Measurements from ENCODE around the gene EXOC4.

EXOC4 gene

DNA sequence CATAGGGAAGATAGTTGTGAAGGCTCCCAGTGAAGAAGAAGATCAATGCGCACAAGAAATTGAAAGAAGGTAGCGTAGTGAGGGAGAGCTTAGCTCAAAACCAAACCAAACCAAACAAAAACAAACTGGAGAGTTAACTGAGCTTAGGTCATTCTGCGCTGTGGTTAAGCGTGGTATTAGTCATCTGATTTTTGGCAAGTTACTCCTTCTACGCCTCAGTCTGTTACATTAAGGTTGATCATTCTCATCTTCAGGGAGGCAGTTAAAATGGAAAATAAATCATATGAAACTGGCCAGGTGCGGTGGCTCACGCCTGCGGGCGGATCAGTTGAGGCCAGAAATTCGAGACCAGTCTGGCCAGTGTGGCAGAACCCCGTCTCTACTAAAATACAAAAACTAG, 259.7 kb downstream of the EXOC4 start:
- no peak for DNase-seq (ENCODE audit: extremely low read depth, insufficient read length)
- Histone ChIP-seq H3K27me3 (replicated peaks; ENCODE audit: control insufficient read depth, insufficient read depth, low read length) (no peaks in the 10 kb centered on the region), H3K36me3 (ENCODE audit: control insufficient read depth, insufficient read depth, low read length) (no peaks in the 10 kb centered on the region), H3K4me3 (replicated peaks; ENCODE audit: low read depth, low read length) (no peak overlapping the region)
- TF ChIP-seq, protein P1, sequence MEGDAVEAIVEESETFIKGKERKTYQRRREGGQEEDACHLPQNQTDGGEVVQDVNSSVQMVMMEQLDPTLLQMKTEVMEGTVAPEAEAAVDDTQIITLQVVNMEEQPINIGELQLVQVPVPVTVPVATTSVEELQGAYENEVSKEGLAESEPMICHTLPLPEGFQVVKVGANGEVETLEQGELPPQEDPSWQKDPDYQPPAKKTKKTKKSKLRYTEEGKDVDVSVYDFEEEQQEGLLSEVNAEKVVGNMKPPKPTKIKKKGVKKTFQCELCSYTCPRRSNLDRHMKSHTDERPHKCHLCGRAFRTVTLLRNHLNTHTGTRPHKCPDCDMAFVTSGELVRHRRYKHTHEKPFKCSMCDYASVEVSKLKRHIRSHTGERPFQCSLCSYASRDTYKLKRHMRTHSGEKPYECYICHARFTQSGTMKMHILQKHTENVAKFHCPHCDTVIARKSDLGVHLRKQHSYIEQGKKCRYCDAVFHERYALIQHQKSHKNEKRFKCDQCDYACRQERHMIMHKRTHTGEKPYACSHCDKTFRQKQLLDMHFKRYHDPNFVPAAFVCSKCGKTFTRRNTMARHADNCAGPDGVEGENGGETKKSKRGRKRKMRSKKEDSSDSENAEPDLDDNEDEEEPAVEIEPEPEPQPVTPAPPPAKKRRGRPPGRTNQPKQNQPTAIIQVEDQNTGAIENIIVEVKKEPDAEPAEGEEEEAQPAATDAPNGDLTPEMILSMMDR (IDR thresholded peaks at IDR 0.05; ENCODE audit: insufficient read depth, low read length, poor library complexity, severe bottlenecking) = no peak

DNA sequence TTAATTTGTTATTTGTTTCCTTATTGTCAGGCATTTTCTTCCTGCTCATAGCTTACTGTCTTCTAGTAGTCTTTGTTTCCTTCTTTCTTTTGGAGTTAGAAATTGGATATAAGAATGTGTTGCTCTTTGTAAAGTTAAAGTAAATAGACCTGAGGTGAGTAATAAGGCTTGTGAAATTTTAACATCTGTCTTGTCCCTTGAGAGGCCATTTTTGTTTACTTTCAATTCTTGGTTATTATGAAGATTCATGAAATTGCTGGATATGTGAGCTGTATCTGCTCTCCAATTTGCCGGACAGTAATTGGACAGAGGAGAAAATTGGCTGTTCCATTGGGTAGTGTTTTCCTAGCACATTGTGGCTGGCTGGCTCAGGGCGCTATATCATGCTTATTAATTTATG, 260.7 kb downstream of the EXOC4 start:
- DNase-seq (ENCODE audit: extremely low read depth, insufficient read length) = no peak

DNA sequence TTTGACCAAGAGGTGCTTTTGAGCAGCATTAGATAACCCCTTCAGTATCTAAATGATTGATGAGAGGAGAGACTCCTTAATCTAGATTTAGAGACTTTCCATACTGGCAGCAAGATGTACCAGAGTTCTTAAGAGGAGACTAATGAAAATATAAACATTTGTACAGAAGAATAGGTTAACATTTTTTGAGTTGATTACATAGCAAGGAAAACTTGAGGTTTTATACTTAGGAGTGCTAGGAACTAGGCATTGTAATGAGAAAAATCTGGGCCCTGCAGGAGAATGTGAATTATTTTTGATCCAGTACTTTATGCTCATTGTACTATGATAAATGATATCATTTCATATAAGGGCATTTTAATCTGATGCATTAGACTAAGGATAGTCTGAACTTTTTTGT, 261.7 kb downstream of the EXOC4 start:
- TF ChIP-seq, protein P1 (IDR thresholded peaks at IDR 0.05; ENCODE audit: insufficient read depth, low read length, poor library complexity, severe bottlenecking) = no peak
- Histone ChIP-seq H3K27me3 (replicated peaks; ENCODE audit: control insufficient read depth, insufficient read depth, low read length) (no peaks in the 10 kb centered on the region), H3K4me3 (replicated peaks; ENCODE audit: low read depth, low read length) (no peak overlapping the region), H3K36me3 (ENCODE audit: control insufficient read depth, insufficient read depth, low read length) (no peaks in the 10 kb centered on the region)
- DNase-seq (ENCODE audit: extremely low read depth, insufficient read length) = no peak

More for the DNA sequence above, 260.7 kb downstream of the EXOC4 start:
- Histone ChIP-seq H3K27me3 (replicated peaks; ENCODE audit: control insufficient read depth, insufficient read depth, low read length) (no peaks in the 10 kb centered on the region), H3K4me3 (replicated peaks; ENCODE audit: low read depth, low read length) (no peak overlapping the region), H3K36me3 (ENCODE audit: control insufficient read depth, insufficient read depth, low read length) (no peaks in the 10 kb centered on the region)
- TF ChIP-seq, protein P1 (IDR thresholded peaks at IDR 0.05; ENCODE audit: insufficient read depth, low read length, poor library complexity, severe bottlenecking) = no peak

DNA sequence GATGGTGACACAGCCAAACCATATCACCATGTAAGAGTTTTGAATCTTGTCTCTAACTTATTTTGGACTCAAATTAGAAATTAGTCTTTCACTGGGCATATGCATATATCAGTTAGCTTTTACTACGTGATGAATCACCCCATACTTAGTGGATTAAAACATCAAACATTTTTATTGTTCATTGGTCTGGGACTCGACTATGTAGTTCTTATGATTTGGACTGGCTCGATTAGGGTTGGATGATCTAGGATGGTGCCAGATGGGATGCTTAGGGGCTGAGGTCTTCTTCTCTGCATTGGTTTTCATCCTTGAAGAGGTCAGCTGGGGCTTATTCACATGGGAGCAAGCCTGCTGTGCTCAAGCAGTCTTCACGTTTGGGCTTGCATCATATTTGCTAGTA, 264.9 kb downstream of the EXOC4 start:
- Histone ChIP-seq H3K36me3 (ENCODE audit: control insufficient read depth, insufficient read depth, low read length) (no peaks in the 10 kb centered on the region), H3K4me3 (replicated peaks; ENCODE audit: low read depth, low read length) (no peak overlapping the region), H3K27me3 (replicated peaks; ENCODE audit: control insufficient read depth, insufficient read depth, low read length) (no peaks in the 10 kb centered on the region)
- no peak for DNase-seq (ENCODE audit: extremely low read depth, insufficient read length)
- TF ChIP-seq, protein P1 (IDR thresholded peaks at IDR 0.05; ENCODE audit: insufficient read depth, low read length, poor library complexity, severe bottlenecking) = no peak

DNA sequence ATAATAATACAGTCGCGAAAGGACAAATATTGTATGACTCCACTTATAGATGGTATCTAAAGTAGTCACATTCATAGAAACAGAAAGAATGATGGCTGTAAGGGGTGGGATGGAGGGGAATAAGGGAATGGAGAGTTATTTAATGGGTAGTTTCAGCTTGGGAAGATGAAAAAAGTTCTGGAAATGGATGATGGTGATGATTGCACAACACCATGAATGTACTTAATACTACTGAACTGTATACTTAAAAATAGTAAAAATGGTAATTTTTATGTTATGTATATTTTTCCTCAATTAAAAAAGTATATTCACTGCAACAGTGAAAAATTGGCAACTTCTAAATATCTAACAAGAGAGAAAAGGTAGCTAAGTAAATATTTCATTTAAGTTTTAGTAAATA, 265.8 kb downstream of the EXOC4 start:
- H3K27me3 ChIP-seq (replicated peaks; ENCODE audit: control insufficient read depth, insufficient read depth, low read length) = no peaks in the 10 kb centered on the region
- H3K36me3 ChIP-seq (ENCODE audit: control insufficient read depth, insufficient read depth, low read length) = no peaks in the 10 kb centered on the region
- DNase-seq (ENCODE audit: extremely low read depth, insufficient read length) = no peak
- H3K4me3 ChIP-seq (replicated peaks; ENCODE audit: low read depth, low read length) = no peak overlapping the region
- TF ChIP-seq, protein P1 (IDR thresholded peaks at IDR 0.05; ENCODE audit: insufficient read depth, low read length, poor library complexity, severe bottlenecking) = no peak

DNA sequence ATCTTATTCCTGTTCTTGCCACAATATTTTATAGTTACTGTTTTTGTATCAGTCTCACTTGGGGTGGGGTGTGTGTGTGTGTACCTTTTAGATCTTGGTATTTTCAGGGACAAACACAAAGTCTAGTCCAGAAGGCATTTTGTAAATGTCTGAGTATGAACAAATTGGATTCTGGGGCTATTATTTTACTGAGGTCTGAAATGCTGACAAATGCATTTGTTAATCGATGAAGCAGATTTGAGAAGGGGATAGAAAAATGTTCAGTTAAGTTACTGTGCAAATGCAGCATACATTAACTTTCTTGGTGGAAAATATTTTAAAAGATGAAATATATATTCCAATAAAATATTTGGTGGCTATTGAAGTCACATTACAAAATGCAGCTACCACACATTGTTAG, 267.4 kb downstream of the EXOC4 start:
- DNase-seq (ENCODE audit: extremely low read depth, insufficient read length) = no peak
- Histone ChIP-seq H3K27me3 (replicated peaks; ENCODE audit: control insufficient read depth, insufficient read depth, low read length) (no peaks in the 10 kb centered on the region), H3K4me3 (replicated peaks; ENCODE audit: low read depth, low read length) (no peak overlapping the region), H3K36me3 (ENCODE audit: control insufficient read depth, insufficient read depth, low read length) (no peaks in the 10 kb centered on the region)
- TF ChIP-seq, protein P1 (IDR thresholded peaks at IDR 0.05; ENCODE audit: insufficient read depth, low read length, poor library complexity, severe bottlenecking) = no peak

All from GM06990 (cell line).